ENCODE data around the gene STAT5B. TPM values are rescaled to one million over a fixed set of nuclear protein-coding genes. Genes with fewer than 3 reads are reported as not detected.

The STAT5B gene
- total and polyA plus RNA-seq, 2 of the 13 experiments (the other 11 are each of a cell fraction or from before 2014, with no cell fraction given), result 21.0 to 42.8 TPM

DNA sequence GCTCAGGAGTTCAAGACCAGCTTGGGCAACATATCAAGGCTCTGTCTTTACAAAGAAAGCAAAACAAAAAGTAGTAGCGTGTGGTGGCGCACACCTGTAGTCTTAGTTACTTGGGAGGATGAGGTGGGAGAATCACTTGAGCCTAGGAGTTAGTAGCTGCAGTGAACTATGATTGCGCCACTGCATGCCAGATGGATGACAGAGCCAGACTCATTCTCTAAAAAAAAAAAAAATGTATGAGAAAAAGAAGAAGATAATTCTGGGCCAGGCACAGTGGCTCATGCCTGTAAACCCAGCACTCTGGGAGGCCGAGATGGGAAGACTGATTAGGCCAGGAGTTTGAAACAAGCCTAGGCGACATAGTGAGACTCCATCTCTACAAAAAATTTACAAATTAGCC, 28.5 kb downstream of the STAT5B start:
- H3K27me3 ChIP-seq (ENCODE audit: control insufficient read depth in 1 of 2, insufficient read depth in 2 of 2, low read length in 2 of 2), result no peaks in the 10 kb centered on the region
- intact Hi-C loops (cut with micrococcal nuclease; ENCODE audit: unreplicated experiment), result loop anchor here (2.0 to 10.0 kb wide), 3 partner anchors 25 to 63 kb away; partner anchors contain the start of genes HCRT and KCNH4
- no TSS peak for BruUV-seq (replicated peaks)
- H3K79me2 ChIP-seq (ENCODE audit: insufficient read depth, low read length), result peaks cover 22% of the 10 kb centered on the region
- H3K4me1 ChIP-seq (ENCODE audit: insufficient read depth, low read length), result peaks cover 64% of the 10 kb centered on the region
- H3K4me3 ChIP-seq (replicated peaks in 1 of 3; ENCODE audit: insufficient read depth in 1 of 3, low read depth in 2 of 3, low read length in 3 of 3), result peak overlapping the region in 1 of 3 experiments; percentile 55; a peak in 1 of 6 replicates
- POLR2A ChIA-PET, result interaction anchor here (1.2 to 3.6 kb wide), 11 partner anchors 18 to 141 kb away, joined by 3 to 22 read pairs (median 11); partner anchors contain the start of genes GHDC, KAT2A, STAT3 and STAT5B
- WGBS (ENCODE audit: low lambda C conversion rate), result 88% methylated on average over 5 of the region's 5 CpGs
- DNase-seq (ENCODE audit: low spot score) (peak; percentile 66), FAIRE-seq (no peak), ATAC-seq (no peak)
- no peaks in the 10 kb centered on the region for H3K36me3 ChIP-seq (replicated peaks in 1 of 2; ENCODE audit: control insufficient read depth in 1 of 2, insufficient read depth in 2 of 2, low read length in 2 of 2)
- peak overlapping the region; percentile 57 for H3K27ac ChIP-seq (ENCODE audit: extremely low read length, insufficient read depth, low read length)
- in situ Hi-C loops (cut with HindIII; ENCODE audit: extremely low pct_ligation_motif_present, low pct_unique_long_range_greater_than_20kb), result no loop called here
- H3K4me2 ChIP-seq (ENCODE audit: low read depth, low read length), result peak overlapping the region; percentile 87
- no peaks in the 10 kb centered on the region for H3K9me3 ChIP-seq (ENCODE audit: low read length)
- no peak overlapping the region for H2AFZ ChIP-seq (ENCODE audit: low read length)
- no peak overlapping the region for H3K9ac ChIP-seq (ENCODE audit: insufficient read depth, low read depth, low read length)
- CTCF ChIA-PET (ENCODE audit: low intra/inter-chr PET ratio, low total read pairs), result no interaction called here
- H4K20me1 ChIP-seq (ENCODE audit: insufficient read depth, low read length), result no peaks in the 10 kb centered on the region
- TF ChIP-seq, protein P1, sequence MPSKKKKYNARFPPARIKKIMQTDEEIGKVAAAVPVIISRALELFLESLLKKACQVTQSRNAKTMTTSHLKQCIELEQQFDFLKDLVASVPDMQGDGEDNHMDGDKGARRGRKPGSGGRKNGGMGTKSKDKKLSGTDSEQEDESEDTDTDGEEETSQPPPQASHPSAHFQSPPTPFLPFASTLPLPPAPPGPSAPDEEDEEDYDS (CRISPR knock-in tag; IDR thresholded peaks at IDR 0.05), result no peak
- TF ChIP-seq ZFP41 (CRISPR knock-in tag; IDR thresholded peaks at IDR 0.05; ENCODE audit: borderline replicate concordance) (no peak), ELF4 (CRISPR knock-in tag; IDR thresholded peaks at IDR 0.05; ENCODE audit: borderline replicate concordance) (no peak), ISL2 (CRISPR knock-in tag; IDR thresholded peaks at IDR 0.05) (no peak), SAP130 (CRISPR knock-in tag; IDR thresholded peaks at IDR 0.05; ENCODE audit: low read depth) (peak; percentile 21; the same call in 1 of the 2 replicates), ZNF788 (CRISPR knock-in tag; IDR thresholded peaks at IDR 0.05; ENCODE audit: borderline replicate concordance) (no peak), KDM1A (CRISPR knock-in tag; IDR thresholded peaks at IDR 0.05) (peak; percentile 98), THAP11 (CRISPR knock-in tag; IDR thresholded peaks at IDR 0.05) (0 out of 2 replicates have a peak, but pooled peaks have one; percentile 36), NONO (IDR thresholded peaks at IDR 0.05) (no peak), NONO (CRISPR knock-in tag; conservative IDR thresholded peaks at IDR 0.05) (no peak), NPAS2 (CRISPR knock-in tag; IDR thresholded peaks at IDR 0.05; ENCODE audit: borderline replicate concordance) (no peak), EED (CRISPR knock-in tag; IDR thresholded peaks at IDR 0.05) (no peak), RARA (CRISPR knock-in tag; IDR thresholded peaks at IDR 0.05) (no peak; the same call in 1 of the 2 replicates)
- TF ChIP-seq, protein P2, sequence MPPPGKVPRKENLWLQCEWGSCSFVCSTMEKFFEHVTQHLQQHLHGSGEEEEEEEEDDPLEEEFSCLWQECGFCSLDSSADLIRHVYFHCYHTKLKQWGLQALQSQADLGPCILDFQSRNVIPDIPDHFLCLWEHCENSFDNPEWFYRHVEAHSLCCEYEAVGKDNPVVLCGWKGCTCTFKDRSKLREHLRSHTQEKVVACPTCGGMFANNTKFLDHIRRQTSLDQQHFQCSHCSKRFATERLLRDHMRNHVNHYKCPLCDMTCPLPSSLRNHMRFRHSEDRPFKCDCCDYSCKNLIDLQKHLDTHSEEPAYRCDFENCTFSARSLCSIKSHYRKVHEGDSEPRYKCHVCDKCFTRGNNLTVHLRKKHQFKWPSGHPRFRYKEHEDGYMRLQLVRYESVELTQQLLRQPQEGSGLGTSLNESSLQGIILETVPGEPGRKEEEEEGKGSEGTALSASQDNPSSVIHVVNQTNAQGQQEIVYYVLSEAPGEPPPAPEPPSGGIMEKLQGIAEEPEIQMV (CRISPR knock-in tag; IDR thresholded peaks at IDR 0.05; ENCODE audit: low read depth), result no peak
- TF ChIP-seq, protein P3, sequence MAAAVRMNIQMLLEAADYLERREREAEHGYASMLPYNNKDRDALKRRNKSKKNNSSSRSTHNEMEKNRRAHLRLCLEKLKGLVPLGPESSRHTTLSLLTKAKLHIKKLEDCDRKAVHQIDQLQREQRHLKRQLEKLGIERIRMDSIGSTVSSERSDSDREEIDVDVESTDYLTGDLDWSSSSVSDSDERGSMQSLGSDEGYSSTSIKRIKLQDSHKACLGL (CRISPR knock-in tag; IDR thresholded peaks at IDR 0.05), result no peak
- TF ChIP-seq, protein P4, sequence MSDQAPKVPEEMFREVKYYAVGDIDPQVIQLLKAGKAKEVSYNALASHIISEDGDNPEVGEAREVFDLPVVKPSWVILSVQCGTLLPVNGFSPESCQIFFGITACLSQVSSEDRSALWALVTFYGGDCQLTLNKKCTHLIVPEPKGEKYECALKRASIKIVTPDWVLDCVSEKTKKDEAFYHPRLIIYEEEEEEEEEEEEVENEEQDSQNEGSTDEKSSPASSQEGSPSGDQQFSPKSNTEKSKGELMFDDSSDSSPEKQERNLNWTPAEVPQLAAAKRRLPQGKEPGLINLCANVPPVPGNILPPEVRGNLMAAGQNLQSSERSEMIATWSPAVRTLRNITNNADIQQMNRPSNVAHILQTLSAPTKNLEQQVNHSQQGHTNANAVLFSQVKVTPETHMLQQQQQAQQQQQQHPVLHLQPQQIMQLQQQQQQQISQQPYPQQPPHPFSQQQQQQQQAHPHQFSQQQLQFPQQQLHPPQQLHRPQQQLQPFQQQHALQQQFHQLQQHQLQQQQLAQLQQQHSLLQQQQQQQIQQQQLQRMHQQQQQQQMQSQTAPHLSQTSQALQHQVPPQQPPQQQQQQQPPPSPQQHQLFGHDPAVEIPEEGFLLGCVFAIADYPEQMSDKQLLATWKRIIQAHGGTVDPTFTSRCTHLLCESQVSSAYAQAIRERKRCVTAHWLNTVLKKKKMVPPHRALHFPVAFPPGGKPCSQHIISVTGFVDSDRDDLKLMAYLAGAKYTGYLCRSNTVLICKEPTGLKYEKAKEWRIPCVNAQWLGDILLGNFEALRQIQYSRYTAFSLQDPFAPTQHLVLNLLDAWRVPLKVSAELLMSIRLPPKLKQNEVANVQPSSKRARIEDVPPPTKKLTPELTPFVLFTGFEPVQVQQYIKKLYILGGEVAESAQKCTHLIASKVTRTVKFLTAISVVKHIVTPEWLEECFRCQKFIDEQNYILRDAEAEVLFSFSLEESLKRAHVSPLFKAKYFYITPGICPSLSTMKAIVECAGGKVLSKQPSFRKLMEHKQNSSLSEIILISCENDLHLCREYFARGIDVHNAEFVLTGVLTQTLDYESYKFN (CRISPR knock-in tag; conservative IDR thresholded peaks at IDR 0.05), result no peak
- TF ChIP-seq, protein P5, sequence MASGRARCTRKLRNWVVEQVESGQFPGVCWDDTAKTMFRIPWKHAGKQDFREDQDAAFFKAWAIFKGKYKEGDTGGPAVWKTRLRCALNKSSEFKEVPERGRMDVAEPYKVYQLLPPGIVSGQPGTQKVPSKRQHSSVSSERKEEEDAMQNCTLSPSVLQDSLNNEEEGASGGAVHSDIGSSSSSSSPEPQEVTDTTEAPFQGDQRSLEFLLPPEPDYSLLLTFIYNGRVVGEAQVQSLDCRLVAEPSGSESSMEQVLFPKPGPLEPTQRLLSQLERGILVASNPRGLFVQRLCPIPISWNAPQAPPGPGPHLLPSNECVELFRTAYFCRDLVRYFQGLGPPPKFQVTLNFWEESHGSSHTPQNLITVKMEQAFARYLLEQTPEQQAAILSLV (CRISPR knock-in tag; IDR thresholded peaks at IDR 0.05; ENCODE audit: borderline replicate concordance), result no peak
- TF ChIP-seq, protein P6, sequence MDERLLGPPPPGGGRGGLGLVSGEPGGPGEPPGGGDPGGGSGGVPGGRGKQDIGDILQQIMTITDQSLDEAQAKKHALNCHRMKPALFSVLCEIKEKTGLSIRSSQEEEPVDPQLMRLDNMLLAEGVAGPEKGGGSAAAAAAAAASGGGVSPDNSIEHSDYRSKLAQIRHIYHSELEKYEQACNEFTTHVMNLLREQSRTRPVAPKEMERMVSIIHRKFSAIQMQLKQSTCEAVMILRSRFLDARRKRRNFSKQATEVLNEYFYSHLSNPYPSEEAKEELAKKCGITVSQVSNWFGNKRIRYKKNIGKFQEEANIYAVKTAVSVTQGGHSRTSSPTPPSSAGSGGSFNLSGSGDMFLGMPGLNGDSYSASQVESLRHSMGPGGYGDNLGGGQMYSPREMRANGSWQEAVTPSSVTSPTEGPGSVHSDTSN (CRISPR knock-in tag; IDR thresholded peaks at IDR 0.05), result no peak
